Mesothelial cell of epicardium (in vitro differentiated cells): ENCODE measurements around the gene SIPA1L3. TPM values are rescaled to one million over a fixed set of nuclear protein-coding genes. Genes with fewer than 3 reads are reported as not detected.

ENCODE experiments used
- DNase-seq, 2 experiments: peaks; one replicate each; pipeline ENCODE4 v3.0.0; 2021; ENCODE audit warnings: low spot score in 2 of 2; ENCODE audit not compliant: unreplicated experiment in 2 of 2
- H3K27ac Mint-ChIP-seq: 2 replicates; pipeline ENCODE4 v1.8.0; 2021; ENCODE audit warnings: mixed read lengths
- H3K27me3 Mint-ChIP-seq: 2 replicates; pipeline ENCODE4 v1.8.0; 2021; ENCODE audit warnings: low read depth, mixed read lengths
- H3K36me3 Mint-ChIP-seq: 2 replicates; pipeline ENCODE4 v1.8.0; 2021; ENCODE audit warnings: mixed read lengths
- H3K4me1 Mint-ChIP-seq: 2 replicates; pipeline ENCODE4 v1.8.0; 2021; ENCODE audit warnings: mixed read lengths
- H3K4me3 Mint-ChIP-seq: 2 replicates; pipeline ENCODE4 v1.8.0; 2021; ENCODE audit warnings: mild to moderate bottlenecking, moderate library complexity, mixed read lengths
- H3K9me3 Mint-ChIP-seq: 2 replicates; pipeline ENCODE4 v1.8.0; 2021; ENCODE audit warnings: mixed read lengths
- CTCF ChIP-seq: fragments of 200-600 bp; sonication (generic); IDR thresholded peaks from one replicate; pipeline ENCODE4 v1.5.0; 2021; ENCODE audit warnings: antibody characterized with exemption; ENCODE audit not compliant: unreplicated experiment
- total RNA-seq: library from RNA; stranded (reverse); gene quantifications from 3 replicates; pipeline ENCODE4 v1.2.1, GENCODE V29; 2021

The SIPA1L3 gene
- total RNA-seq, 1 donor from 2014 or later, result 58.2 TPM

- Mint-ChIP-seq H3K36me3 (peaks cover 16% of the 10 kb centered on the region), H3K27me3 (no peaks in the 10 kb centered on the region)
- no peak for DNase-seq
These were observed 172.9 kb downstream of the SIPA1L3 start for GRCh38 chr19:38079926-38080380.

GRCh38 chr19:38081547-38082255 lies 174.7 kb downstream of the SIPA1L3 start:
- Mint-ChIP-seq H3K36me3 (peaks cover 11% of the 10 kb centered on the region), H3K4me3 (no peak overlapping the region), H3K27ac (no peak overlapping the region), H3K9me3 (peaks cover 3% of the 10 kb centered on the region), H3K4me1 (no peaks in the 10 kb centered on the region), H3K27me3 (no peaks in the 10 kb centered on the region)
- DNase-seq, result no peak
- no peak for TF ChIP-seq CTCF

More at GRCh38 chr19:38079926-38080380, 172.9 kb downstream of the SIPA1L3 start:
- Mint-ChIP-seq H3K4me1 (no peaks in the 10 kb centered on the region), H3K9me3 (peaks cover 9% of the 10 kb centered on the region), H3K27ac (no peak overlapping the region), H3K4me3 (no peak overlapping the region)
- TF ChIP-seq CTCF, result no peak

GRCh38 chr19:38082256-38083118 lies 175.5 kb downstream of the SIPA1L3 start:
- no peak for TF ChIP-seq CTCF
- no peak for DNase-seq
- H3K36me3 Mint-ChIP-seq, result peaks cover 9% of the 10 kb centered on the region
- no peaks in the 10 kb centered on the region for H3K4me1 Mint-ChIP-seq
- H3K9me3 Mint-ChIP-seq, result no peaks in the 10 kb centered on the region
- H3K27me3 Mint-ChIP-seq, result no peaks in the 10 kb centered on the region
- no peak overlapping the region for H3K4me3 Mint-ChIP-seq
- no peak overlapping the region for H3K27ac Mint-ChIP-seq

- no peak for DNase-seq
- no peak for TF ChIP-seq CTCF
- Mint-ChIP-seq H3K27ac (no peak overlapping the region), H3K36me3 (peaks cover 9% of the 10 kb centered on the region), H3K9me3 (no peaks in the 10 kb centered on the region), H3K27me3 (no peaks in the 10 kb centered on the region), H3K4me3 (no peak overlapping the region), H3K4me1 (no peaks in the 10 kb centered on the region)
These were observed 177.2 kb downstream of the SIPA1L3 start for GRCh38 chr19:38084196-38084595.

GRCh38 chr19:38089440-38089839 lies 182.4 kb downstream of the SIPA1L3 start:
- Mint-ChIP-seq H3K27me3 (no peaks in the 10 kb centered on the region), H3K9me3 (no peaks in the 10 kb centered on the region), H3K4me1 (no peaks in the 10 kb centered on the region), H3K4me3 (no peak overlapping the region), H3K27ac (no peak overlapping the region), H3K36me3 (peaks cover 2% of the 10 kb centered on the region)
- TF ChIP-seq CTCF, result no peak
- DNase-seq, result no peak
